Posterior vena cava (tissue), 2 donors: ENCODE measurements around the gene GFOD1. TPM values are rescaled to one million over a fixed set of nuclear protein-coding genes. Genes with fewer than 3 reads are reported as not detected.

Experiments used
- DNase-seq: peaks from one replicate; pipeline ENCODE4 v3.0.0-alpha.2; 2020; ENCODE audit warnings: low spot score
- intact Hi-C, 2 donors: fragments of 100-400 bp; cut with DNase I; formaldehyde crosslinking; loops; one replicate each; pipeline versions ENCODE4 v1.14.1 to v1.14.2; 2022 to 2023
- total RNA-seq, 2 donors: library from RNA; stranded (reverse); fragmentation: NEBNext Ultra II Directional; extraction: Animal tissue kit (Norgen Biotek cat#: 25700); gene quantifications; one replicate each; pipeline ENCODE4 v1.2.1, GENCODE V29; 2021
- donor health status: DM: yes; HTN: yes; CAD: no.
- donor health status: DM: yes; HTN: yes; CAD: no.

The GFOD1 gene
- total RNA-seq, 2 donors from 2014 or later, result 16.8 to 20.4 TPM

DNA sequence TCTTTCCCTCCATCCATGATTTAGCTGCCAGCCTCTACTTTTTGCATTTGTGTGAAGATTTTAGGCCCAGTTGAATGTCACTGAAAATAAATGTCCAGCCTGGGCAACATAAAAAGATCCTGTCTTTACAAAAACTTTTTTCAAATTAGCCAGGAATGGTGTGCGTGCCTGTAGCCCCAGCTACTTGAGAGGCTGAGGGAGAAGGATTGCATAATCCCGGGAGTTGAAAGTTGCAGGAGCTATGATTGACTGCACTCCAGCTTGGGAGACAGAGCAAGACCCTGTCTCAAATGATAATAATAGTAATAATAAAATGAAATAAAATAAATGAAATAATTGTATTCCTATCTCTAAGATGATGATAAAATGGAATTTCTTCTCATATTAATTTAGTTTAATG lies 5.0 kb upstream of the GFOD1 start:
- intact Hi-C loops, result no loop called here
- no peak for DNase-seq

DNA sequence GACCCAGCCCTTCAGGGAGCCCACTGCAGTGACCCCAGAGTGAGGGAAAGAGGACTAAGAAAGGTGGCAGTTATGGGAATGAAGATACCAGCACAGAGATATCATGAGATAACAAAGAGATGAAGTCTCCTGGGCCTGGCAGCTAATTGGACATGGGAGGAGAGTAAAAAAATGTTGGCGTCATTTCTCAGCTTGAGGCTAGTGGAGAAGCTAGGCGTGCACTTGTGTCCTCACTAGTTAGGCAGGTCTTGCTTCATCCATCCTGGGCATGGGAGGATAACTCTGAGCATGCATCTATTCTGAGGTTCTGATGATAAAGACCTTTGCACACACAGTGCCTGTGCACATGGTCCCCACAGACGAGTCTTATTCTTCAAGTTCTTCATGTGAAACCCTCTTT lies 4.1 kb upstream of the GFOD1 start:
- DNase-seq, result no peak
- intact Hi-C loops, result no loop called here

DNA sequence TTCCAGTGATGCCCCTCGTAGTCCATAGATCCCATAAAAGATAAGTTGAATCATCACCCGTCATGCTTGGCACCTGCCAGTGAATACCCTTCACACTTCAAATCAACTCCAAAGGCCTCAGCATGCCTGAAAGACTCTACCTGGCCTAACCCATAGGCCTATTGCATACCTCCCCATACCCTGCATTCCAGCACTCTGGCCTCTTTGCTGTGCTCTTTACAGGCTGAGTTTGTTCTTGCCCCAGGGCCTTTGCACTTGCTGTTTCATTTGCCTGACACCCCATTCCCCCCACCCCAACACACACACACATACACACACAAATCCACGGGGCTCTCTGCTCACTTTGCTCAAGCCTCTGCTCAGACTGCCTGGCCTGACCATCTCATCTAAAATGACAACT lies 3.0 kb upstream of the GFOD1 start:
- intact Hi-C loops, result no loop called here
- no peak for DNase-seq

DNA sequence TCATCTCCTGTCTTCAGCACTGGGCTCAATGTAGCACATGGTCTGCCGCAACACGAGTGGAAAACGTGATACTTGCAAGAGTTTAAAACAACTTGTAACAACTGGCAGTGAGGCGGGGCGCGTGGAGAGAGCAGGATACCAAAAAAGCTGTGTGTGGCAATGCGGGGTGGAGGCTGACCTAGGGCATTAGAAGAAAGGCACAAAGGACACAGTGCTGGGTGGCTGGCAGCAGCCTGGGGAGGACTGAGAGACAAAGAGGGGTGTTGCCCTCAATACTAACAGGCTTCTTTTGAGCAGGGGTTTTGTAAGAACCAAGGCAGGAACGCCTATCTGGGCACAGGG lies 1.5 kb upstream of the GFOD1 start:
- no peak for DNase-seq
- intact Hi-C loops, result no loop called here

DNA sequence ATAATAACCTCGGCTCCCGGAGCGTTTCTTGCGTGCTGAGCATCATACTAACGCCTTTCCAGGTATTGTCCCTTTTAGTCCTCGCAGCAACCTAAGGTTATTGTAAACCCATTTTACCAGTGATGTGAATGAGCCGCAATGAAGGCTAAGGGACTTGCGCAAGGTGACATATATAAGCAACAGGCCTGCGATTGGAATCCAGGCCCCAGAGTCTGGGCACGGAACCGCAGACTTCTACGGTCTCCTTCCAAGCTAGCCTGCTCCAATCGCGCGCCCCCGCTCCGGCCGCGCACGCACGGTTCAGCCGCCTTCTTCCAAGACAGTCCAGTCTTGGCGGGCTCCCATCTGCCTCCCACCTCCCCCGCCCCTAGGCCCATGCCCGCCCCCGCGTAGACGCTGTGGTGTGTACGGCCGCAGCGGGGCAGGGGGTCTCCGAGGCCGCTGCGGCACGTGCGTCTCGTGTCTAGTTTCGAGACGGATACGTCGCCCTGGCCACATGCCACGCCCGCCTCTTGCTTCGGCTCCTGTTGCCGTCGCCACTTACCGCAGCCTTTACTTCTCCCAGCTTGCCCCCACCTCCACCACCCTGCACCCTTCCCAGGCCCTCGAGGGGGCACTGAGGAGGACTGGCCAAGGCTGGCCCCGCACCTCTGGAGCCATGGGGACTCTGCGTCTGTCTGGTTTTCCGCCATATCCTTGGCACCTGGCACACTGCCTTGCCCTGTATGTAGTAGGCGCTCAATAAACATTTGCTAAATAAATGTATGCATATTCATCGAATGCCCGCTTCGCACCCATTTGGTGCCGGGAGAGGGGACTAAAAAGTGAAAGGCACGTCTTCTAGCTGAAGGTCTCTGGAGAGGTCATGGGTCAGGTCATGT lies 855 bp upstream of the GFOD1 start:
- no peak for DNase-seq
- intact Hi-C loops, result no loop called here

DNA sequence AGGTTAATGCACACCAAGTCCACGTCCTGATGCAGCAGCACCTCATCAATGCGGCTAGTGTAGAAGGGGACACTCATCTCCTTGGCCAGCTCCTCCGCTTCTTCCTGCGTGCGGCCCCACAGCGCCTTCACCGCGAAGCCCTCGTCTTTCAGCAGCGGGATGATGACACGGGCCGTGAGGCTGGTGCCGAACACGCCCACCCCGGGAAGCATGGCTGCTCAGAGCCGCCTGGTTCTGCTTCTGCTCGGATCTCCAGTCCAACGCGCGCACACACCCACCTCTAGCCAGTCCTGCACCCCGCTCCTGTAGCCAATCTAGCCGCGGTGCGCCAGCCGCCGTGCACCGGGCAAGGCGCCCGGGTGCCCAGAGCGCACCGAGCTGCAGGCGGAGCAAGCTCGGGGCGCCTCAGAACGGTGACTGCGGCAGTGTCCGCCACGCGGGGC lies 700 bp downstream of the GFOD1 start:
- intact Hi-C loops, result no loop called here
- peak; percentile 90 for DNase-seq

DNA sequence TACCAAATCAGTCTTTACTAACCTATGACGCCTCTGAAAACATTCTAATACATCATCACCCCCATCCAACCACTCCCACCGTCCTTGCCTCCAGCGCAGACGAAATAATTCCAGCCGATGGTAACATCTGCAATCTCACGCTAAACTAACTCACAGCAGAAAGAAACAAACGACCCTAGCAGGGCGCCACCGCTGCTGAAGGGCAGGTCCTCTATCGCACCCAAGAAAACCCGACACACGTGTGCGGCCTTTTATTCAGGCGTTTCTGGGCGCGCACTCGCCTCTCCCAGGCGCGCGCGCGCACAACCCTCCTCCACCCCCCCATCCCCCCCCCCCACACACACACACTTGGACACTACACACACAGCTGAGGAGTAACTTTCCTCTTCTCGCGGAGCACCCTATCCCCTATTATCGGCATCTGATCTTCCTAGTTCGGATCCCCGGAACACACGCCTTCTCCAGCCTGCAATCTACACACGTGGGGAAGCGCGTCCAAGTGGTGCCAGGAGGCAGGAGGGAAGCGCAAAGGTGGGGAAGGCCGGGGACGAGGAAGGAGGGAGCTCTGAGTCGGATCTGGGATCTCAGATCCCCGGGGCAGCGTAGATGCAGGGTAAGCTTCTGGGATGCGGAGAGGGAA lies 1.4 kb downstream of the GFOD1 start:
- DNase-seq, result no peak
- intact Hi-C loops, result no loop called here

DNA sequence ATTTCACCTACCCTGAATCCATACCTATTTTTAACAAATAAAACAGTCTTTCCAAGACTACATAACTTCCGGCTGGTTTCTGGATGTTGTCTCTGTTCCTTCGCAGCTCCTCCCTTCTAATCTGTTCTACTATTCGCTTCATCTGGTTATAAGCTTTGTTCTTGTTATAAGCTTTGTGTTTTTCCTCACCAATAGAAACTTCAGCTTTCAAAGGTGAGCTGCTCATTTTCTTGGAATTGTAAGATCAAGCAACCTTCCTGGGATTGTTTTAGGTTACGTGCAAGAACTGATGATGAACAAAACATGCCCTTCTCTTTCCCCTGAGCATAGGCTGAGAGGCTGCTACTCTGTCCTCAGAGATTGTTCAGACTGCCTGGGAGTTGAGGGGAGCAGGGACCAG lies 2.1 kb downstream of the GFOD1 start:
- intact Hi-C loops, result no loop called here
- no peak for DNase-seq

DNA sequence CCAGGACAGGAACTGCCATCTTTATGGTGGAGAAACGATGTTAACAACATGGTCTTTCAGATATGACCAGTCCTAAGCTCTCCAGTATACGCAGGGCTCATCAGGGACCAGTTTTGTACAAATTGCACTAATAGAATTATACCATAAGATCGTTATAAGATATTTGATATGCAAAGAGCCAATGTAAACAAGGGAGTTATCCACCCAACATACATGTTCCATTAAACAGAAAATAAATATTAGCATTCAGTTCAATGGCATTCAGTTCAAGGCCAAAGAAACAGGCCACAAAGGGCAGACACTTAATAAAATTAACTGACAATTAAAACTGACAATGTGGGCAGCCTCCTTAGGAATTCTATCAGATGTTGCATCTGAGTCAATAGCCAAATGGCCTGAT lies 2.6 kb downstream of the GFOD1 start:
- no peak for DNase-seq
- intact Hi-C loops, result no loop called here

DNA sequence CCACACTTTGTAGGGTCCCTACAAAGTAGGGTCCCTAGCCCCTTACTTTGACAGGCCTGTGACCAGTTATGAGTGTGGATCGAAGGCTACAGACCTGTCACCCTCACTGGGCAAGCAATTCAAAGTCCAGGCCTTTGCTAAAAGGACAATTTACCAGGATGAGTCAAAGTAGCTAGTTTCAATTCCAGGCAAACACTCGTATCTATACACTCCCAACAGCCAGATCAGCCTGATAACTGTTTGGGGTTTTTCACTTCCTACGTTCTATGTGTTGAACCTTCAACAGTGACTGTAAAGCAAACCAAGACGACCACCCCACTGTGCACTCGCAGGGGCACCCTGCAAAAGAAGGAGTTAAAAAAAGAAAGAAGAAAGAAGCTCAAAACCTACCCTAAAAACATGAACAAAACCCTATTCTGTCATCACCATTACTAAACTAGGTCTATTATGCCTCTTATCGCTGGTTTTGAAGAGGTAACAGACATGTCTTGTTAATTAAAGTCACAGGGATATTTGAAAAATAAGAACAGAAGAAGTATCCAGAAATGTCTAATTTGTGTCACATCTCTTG lies 3.2 kb downstream of the GFOD1 start:
- intact Hi-C loops, result no loop called here

DNA sequence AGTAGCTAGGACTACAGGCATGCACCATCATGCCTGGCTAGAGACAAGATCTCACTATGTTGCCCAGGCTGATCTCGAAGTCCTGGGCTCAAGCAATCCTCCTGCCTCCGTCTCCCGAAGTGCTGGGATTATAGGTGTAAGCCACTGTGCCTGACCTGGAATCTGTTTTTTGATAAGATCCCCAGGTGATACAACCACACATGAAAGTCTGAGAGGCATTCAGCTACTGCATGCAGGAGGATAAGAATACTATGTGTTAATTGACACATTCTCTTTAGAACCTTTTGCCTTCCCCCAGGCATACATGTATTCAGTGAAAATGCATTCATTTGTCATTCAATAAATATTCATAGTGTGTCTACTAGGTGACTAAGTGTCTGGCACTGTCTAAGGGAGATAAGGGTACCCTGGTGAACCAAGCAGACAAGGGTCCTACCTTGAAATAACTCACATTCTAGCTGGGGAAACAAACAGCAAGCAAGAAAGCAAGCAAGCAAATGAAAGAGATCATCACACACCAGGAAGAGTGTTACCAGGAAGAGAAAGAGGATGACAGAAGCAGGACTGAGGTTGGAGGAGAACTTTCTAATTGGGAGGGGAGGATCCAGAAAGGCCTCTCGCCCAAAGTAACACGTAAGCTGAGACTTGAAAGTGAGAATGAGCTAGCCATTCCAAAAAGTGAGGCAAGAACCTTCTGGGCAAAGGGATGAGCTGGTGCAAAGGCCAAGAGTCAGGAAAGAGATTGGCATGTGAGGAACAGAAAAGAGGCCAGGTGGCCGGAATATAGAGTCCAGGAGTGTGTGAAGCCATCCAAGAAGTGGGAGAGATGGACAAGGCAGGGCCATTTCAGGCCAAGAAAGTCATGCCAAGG lies 6.5 kb downstream of the GFOD1 start:
- DNase-seq, result no peak
- intact Hi-C loops, result no loop called here

More for the DNA sequence above, 3.2 kb downstream of the GFOD1 start:
- DNase-seq, result no peak

DNA sequence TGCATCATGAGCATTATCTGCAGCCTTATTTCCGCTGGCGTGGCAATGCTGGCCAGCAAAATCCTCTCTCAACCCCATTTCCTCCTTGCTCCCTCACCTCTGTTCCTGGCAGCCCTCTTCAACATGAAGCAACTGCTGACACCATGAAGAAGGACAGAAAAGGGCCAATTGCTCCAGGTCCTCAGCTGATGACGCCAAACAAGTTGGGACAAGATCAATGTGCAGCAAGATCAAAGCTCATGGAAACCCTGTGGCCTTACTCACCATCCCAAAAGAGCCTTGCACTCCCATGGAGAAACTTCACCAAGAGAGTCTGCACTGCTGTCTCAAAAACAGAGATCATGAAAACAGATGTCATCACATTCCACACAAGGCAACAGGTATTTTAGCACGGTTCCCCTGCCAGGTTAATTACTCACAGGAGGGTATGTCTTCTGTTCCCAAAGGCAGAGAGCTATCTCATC lies 7.4 kb downstream of the GFOD1 start:
- intact Hi-C loops, result no loop called here
- DNase-seq, result no peak

DNA sequence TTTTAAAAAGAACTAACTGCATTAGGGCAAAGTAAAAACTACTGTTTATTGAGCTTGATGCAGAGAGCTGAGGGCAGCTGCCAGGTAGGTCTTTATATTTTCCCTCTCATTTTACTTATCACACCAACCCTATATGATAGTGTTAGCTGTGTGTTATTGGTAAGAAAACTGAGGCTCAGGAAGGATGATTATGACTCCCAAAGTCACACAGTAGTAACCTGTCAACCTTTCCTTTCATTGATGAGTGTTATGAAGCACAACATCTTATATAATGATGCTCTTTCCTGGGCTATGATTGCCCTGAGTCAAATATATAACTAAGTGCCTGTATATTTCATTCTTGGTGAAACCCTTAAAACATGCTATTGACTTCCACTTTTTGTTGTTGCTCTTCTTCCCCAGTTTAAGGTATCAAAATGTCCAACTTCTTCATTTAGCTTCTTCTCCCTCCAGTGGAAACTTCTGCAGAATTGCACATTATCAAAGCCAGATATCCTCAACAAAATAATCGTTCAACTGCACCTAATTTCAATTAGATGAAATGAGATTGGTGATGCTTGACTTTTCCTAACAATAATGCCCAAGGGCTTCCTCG lies 8.1 kb downstream of the GFOD1 start:
- no peak for DNase-seq
- intact Hi-C loops, result no loop called here

DNA sequence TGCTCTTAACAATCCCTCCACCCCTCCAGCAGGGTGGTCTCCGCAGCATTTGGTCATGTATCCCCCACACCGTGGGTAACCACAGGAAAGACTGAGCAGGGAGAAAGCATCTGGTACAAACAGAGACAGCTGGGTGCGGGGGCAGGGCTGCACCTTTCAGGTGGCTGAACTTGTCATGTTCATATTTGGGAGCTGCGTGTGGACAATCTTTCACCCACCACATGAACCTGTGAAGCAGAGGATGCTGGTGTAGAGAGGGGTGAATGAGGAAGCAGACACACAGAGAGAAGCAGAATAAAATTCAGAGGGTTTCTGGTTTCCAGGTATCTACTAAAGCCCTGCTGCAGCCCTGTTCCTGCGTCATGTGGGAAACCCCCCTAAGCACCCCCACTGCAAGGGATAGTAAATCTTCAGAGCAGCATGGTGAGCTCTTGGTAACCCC lies 8.9 kb downstream of the GFOD1 start:
- no peak for DNase-seq
- intact Hi-C loops, result no loop called here

DNA sequence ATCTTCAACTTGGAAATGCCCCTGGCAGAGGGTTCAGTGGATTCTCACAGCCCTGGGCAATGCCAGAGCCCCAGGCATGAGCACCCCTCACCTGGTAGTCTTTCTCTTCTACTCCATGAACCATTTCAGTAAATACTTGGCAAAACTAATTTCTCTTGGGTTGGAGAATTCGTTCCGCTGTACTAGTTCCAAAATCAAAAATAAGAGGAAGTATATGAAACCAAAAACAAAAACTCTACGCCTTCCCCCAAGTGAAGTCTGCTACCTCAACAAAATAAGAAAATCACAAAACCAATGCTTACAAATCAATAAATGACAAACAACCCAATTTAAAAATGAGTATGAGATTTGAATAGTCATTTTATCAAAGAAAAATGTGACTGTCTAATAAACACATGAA lies 12.6 kb downstream of the GFOD1 start:
- intact Hi-C loops, result no loop called here
- no peak for DNase-seq

DNA sequence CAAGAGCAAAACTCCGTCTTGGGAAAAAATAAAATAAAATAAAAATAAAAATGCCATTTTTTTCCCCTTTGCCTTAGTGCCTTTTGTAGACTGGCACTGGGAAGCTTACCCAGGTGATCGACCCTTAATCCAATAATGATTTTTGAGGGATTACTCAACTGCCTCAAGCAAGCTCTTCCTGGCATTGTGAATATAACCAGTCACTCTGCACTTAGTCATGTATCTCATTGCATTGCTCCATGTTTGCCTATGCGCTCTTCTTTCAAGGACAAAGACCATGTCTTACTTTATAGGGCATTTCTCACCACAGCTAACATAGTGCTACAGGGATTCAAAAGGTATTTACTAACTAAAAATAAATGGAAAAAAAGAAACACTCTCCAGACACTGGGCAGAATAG lies 13.0 kb downstream of the GFOD1 start:
- DNase-seq, result no peak
- intact Hi-C loops, result no loop called here

DNA sequence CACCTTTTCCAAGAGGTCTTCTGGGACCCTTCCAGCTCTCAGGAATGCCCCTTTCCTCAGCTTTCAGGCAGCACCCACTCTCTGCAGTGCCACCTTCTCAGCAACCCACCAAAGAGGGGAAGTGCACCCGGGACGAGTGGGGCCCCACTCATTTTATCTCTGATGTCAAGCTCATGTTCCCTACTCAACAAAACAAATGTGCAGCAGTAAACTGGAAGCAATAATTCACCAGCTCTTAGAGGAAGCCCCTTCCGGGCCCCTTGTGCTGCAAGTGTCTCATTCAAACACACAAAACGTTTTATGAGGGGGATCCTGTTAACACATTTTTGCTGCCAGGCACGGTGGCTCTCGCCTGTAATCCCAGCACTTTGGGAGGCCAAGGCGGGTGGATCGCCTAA lies 13.6 kb downstream of the GFOD1 start:
- DNase-seq, result no peak
- intact Hi-C loops, result no loop called here

DNA sequence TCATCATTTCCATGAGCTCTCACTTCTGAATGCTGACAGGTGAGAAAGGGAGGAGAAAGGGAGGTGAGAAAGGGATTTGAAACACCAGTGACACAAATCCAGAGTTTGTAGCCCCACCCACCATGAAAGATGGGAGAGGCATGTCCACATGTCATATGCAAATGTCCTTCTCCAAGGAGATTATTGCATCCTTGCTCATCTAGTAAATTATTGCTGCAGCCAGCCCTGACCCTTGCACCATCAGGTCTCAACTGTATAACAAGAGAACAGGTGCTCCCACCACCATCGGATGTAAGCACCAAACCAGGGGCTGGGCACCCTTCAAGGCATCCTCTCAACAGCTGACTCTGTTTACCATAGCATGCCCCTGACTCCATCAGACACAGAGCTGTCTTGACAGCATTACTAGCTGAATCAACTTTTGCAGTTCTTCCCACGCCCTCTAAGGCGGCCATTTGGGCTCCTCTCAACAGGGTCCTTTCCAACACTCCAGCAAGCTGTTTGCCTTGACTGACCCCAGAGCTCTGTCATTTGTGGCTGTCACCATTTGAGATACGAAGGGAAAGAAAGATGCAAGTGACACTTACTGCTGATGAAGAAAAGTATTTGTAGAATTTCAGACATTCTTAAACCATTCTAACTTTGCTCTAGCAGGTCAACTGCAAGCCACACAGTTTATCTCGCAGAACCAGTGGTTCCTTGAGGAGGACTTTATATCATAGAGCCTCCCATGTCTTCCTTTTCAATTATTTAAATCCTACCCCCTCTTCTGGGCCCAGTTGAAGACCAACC lies 14.2 kb downstream of the GFOD1 start:
- intact Hi-C loops, result no loop called here

DNA sequence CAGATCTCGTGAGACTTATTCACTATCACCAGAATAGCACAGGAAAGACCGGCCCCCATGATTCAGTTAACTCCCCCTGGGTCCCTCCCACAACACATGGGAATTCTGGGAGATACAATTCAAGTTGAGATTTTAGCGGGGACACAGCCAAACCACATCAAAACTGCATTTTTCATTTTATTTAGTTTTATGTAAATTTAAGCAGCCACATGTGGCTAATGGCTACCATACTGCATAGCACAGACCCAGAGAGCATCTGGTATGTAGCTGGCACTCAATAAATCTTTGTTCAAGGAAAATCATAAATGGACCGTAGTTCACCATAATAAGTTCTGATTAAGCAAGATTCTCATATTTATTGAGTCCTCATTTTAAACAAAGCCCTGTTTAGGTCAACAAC lies 15.3 kb downstream of the GFOD1 start:
- no peak for DNase-seq
- intact Hi-C loops, result no loop called here

More for the DNA sequence above, 14.2 kb downstream of the GFOD1 start:
- no peak for DNase-seq
